Activated CD8-positive, alpha-beta T cell treated with anti-CD3 and anti-CD28 coated beads for 36 hours (primary cell): Measurements from ENCODE around the gene LPAR2. TPM values are rescaled to one million over a fixed set of nuclear protein-coding genes. Genes with fewer than 3 reads are reported as not detected.

ENCODE experiments used
- ATAC-seq: fragments of 200-7000 bp; cut with Tn5 transposase; one replicate; pipeline ENCODE4 v1.10.0; 2021; ENCODE audit warnings: mild to moderate bottlenecking, moderate library complexity
- CTCF ChIA-PET: fragments of 350-600 bp; sonication (Branson Sonifier 250); formaldehyde crosslinking; loops from one replicate; lab custom pipeline; 2021; ENCODE audit warnings: antibody characterized with exemption; lab: Charles Lee
- POLR2A ChIA-PET: fragments of 350-600 bp; sonication (Branson Sonifier 250); formaldehyde crosslinking; loops from one replicate; lab custom pipeline; 2021; ENCODE audit warnings: antibody characterized with exemption; lab: Charles Lee
- DNase-seq: peaks from one replicate; pipeline ENCODE4 v3.0.0-alpha.2; 2020
- H3K27ac Mint-ChIP-seq: one replicate; pipeline ENCODE4 v1.8.0; 2021; ENCODE audit warnings: mild to moderate bottlenecking, mixed read lengths
- H3K27me3 Mint-ChIP-seq: one replicate; pipeline ENCODE4 v1.8.0; 2021; ENCODE audit warnings: mixed read lengths
- H3K36me3 Mint-ChIP-seq: one replicate; pipeline ENCODE4 v1.8.0; 2021; ENCODE audit warnings: low read depth, mixed read lengths
- H3K4me1 Mint-ChIP-seq: one replicate; pipeline ENCODE4 v1.8.0; 2021; ENCODE audit warnings: low read depth, mixed read lengths
- H3K4me3 Mint-ChIP-seq: one replicate; pipeline ENCODE4 v1.8.0; 2021; ENCODE audit warnings: mild to moderate bottlenecking, moderate library complexity, mixed read lengths
- H3K9me3 Mint-ChIP-seq: one replicate; pipeline ENCODE4 v1.8.0; 2021; ENCODE audit warnings: mixed read lengths
- intact Hi-C: fragments of 100-400 bp; cut with micrococcal nuclease; formaldehyde crosslinking; loops from one replicate; pipeline ENCODE4 v1.10.0; 2022
- total RNA-seq, 2 experiments: library from RNA; stranded (reverse); gene quantifications; one replicate each; pipeline ENCODE4 v1.2.3, GENCODE V29; 2021
- TF ChIP-seq, protein P1 (sequence below): fragments of 200-600 bp; IDR thresholded peaks from one replicate; pipeline ENCODE4 v1.8.0; 2022; ENCODE audit warnings: antibody characterized with exemption, mild to moderate bottlenecking

LPAR2 gene
- total RNA-seq, 2 experiments from 2014 or later = 26.6 to 28.2 TPM

GRCh38 chr19:19662871-19663255 is 34.8 kb upstream of the LPAR2 start:
- TF ChIP-seq, protein P1, sequence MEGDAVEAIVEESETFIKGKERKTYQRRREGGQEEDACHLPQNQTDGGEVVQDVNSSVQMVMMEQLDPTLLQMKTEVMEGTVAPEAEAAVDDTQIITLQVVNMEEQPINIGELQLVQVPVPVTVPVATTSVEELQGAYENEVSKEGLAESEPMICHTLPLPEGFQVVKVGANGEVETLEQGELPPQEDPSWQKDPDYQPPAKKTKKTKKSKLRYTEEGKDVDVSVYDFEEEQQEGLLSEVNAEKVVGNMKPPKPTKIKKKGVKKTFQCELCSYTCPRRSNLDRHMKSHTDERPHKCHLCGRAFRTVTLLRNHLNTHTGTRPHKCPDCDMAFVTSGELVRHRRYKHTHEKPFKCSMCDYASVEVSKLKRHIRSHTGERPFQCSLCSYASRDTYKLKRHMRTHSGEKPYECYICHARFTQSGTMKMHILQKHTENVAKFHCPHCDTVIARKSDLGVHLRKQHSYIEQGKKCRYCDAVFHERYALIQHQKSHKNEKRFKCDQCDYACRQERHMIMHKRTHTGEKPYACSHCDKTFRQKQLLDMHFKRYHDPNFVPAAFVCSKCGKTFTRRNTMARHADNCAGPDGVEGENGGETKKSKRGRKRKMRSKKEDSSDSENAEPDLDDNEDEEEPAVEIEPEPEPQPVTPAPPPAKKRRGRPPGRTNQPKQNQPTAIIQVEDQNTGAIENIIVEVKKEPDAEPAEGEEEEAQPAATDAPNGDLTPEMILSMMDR = no peak
- peak; percentile 0 for ATAC-seq
- H3K27ac Mint-ChIP-seq = peak overlapping the region; percentile 94
- H3K36me3 Mint-ChIP-seq = peaks cover 46% of the 10 kb centered on the region
- DNase-seq = no peak
- POLR2A ChIA-PET = interaction anchor here (0.6 to 2.8 kb wide), 17 partner anchors 11 to 253 kb away, joined by 3 to 23 read pairs (median 4); partner anchors contain the start of genes GMIP, LPAR2, ZNF14 and ZNF253
- intact Hi-C loops = loop anchor here (10.0 kb wide), 1 partner anchor 152 kb away; no protein-coding TSS in a partner anchor
- H3K4me3 Mint-ChIP-seq = peak overlapping the region; percentile 88
- no peaks in the 10 kb centered on the region for H3K9me3 Mint-ChIP-seq
- CTCF ChIA-PET = interaction anchor here (1.1 to 3.5 kb wide), 5 partner anchors 19 to 296 kb away, joined by 3 to 14 read pairs (median 3); partner anchors contain the start of gene GMIP
- peaks cover 27% of the 10 kb centered on the region for H3K4me1 Mint-ChIP-seq
- H3K27me3 Mint-ChIP-seq = no peaks in the 10 kb centered on the region

- ATAC-seq (no peak), DNase-seq (no peak)
- H3K4me3 Mint-ChIP-seq = peak overlapping the region; percentile 88
- CTCF ChIA-PET = interaction anchor here (0.7 to 3.5 kb wide), 8 partner anchors 18 to 297 kb away, joined by 3 to 14 read pairs (median 3); partner anchors contain the start of genes GMIP and ZNF14
- intact Hi-C loops = loop anchor here (10.0 kb wide), 1 partner anchor 152 kb away; no protein-coding TSS in a partner anchor
- H3K9me3 Mint-ChIP-seq = no peaks in the 10 kb centered on the region
- POLR2A ChIA-PET = interaction anchor here (0.6 to 2.8 kb wide), 16 partner anchors 11 to 252 kb away, joined by 3 to 23 read pairs (median 4); partner anchors contain the start of genes LPAR2, ZNF253 and ZNF506
- H3K36me3 Mint-ChIP-seq = peaks cover 44% of the 10 kb centered on the region
- peaks cover 24% of the 10 kb centered on the region for H3K4me1 Mint-ChIP-seq
- H3K27me3 Mint-ChIP-seq = no peaks in the 10 kb centered on the region
- TF ChIP-seq, protein P1 = no peak
- H3K27ac Mint-ChIP-seq = peak overlapping the region; percentile 94
These were observed 34.3 kb upstream of the LPAR2 start for GRCh38 chr19:19662344-19662743.

GRCh38 chr19:19661675-19662251 is 33.7 kb upstream of the LPAR2 start:
- ATAC-seq = peak; percentile 33
- TF ChIP-seq, protein P1 = no peak
- Mint-ChIP-seq H3K36me3 (peaks cover 44% of the 10 kb centered on the region), H3K27me3 (no peaks in the 10 kb centered on the region), H3K9me3 (no peaks in the 10 kb centered on the region), H3K4me3 (peak overlapping the region; percentile 88), H3K27ac (peak overlapping the region; percentile 94), H3K4me1 (peaks cover 23% of the 10 kb centered on the region)
- ChIA-PET POLR2A (interaction anchor here (0.5 to 2.8 kb wide), 11 partner anchors 10 to 286 kb away, joined by 3 to 23 read pairs (median 5); partner anchors contain the start of genes LPAR2, ZNF253 and ZNF506), CTCF (interaction anchor here (0.7 to 3.5 kb wide), 6 partner anchors 18 to 297 kb away, joined by 3 to 14 read pairs (median 4); partner anchors contain the start of gene ZNF14)
- intact Hi-C loops = loop anchor here (10.0 kb wide), 1 partner anchor 153 kb away; no protein-coding TSS in a partner anchor
- DNase-seq = peak; percentile 61

DNA sequence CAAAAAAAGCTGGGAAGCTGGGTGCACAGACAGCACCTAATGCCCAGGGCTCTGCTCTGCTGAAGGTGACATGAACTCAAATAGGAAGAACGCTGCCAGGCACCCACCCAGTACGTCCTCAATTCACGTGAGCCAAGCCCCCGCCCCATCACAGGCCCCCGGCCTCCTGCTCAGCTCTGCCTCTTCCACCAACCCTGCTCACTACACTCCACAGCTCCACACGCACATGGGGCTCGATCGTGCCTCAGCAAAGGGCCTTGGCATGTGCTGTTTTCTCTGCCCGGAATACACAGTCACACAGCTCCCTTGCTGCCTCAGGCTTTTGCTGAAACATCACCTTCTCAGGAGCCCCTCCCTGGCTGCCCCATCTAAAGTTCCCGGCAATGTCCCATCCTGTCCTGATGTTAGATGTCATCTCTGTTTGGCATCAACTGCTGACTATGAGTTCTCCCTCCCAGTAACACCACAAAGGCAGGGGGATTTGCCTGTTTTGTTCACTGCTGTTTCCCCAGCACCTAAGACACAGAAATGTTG is 33.2 kb upstream of the LPAR2 start:
- peaks cover 47% of the 10 kb centered on the region for H3K36me3 Mint-ChIP-seq
- no peak for DNase-seq
- CTCF ChIA-PET = interaction anchor here (0.7 to 3.5 kb wide), 6 partner anchors 17 to 131 kb away, joined by 3 to 14 read pairs (median 4); partner anchors contain the start of genes GMIP and ZNF14

More for the DNA sequence above, 33.2 kb upstream of the LPAR2 start:
- intact Hi-C loops = loop anchor here (10.0 kb wide), 1 partner anchor 154 kb away; no protein-coding TSS in a partner anchor
- peak overlapping the region; percentile 88 for H3K4me3 Mint-ChIP-seq
- peak overlapping the region; percentile 94 for H3K27ac Mint-ChIP-seq
- TF ChIP-seq, protein P1 = no peak
- H3K4me1 Mint-ChIP-seq = peaks cover 23% of the 10 kb centered on the region
- POLR2A ChIA-PET = interaction anchor here (0.5 to 2.8 kb wide), 5 partner anchors 10 to 286 kb away, joined by 3 to 23 read pairs (median 6); partner anchors contain the start of gene ZNF506
- H3K27me3 Mint-ChIP-seq = no peaks in the 10 kb centered on the region
- H3K9me3 Mint-ChIP-seq = no peaks in the 10 kb centered on the region
- ATAC-seq = no peak
